Cardiac fibroblast (primary cell): Measurements from ENCODE around the gene MRPL20.
A peak's percentile ranks its signal among the peaks of the same experiment; 100 is the strongest.

Experiments
- DNase-seq, 2 donors: peaks; one replicate each; pipeline versions ENCODE4 v3.0.0 to v3.0.0-alpha.2; 2010; ENCODE audit warnings: low read depth in 2 of 2
- H3K4me3 ChIP-seq, 2 donors: replicated peaks in 1 of 2; 1 replicate in 1 of 2; 2 replicates in 1 of 2; pipeline ENCODE4 v1.5.1; 2011; ENCODE audit warnings: low read depth in 2 of 2, low read length in 2 of 2, mild to moderate bottlenecking in 2 of 2, moderate library complexity in 1 of 2
- TF ChIP-seq, protein P1 (sequence below): IDR thresholded peaks from one replicate; pipeline ENCODE4 v1.5.1; 2011; ENCODE audit warnings: low read depth, mild to moderate bottlenecking, low read length, inconsistent platforms

MRPL20 gene

DNA sequence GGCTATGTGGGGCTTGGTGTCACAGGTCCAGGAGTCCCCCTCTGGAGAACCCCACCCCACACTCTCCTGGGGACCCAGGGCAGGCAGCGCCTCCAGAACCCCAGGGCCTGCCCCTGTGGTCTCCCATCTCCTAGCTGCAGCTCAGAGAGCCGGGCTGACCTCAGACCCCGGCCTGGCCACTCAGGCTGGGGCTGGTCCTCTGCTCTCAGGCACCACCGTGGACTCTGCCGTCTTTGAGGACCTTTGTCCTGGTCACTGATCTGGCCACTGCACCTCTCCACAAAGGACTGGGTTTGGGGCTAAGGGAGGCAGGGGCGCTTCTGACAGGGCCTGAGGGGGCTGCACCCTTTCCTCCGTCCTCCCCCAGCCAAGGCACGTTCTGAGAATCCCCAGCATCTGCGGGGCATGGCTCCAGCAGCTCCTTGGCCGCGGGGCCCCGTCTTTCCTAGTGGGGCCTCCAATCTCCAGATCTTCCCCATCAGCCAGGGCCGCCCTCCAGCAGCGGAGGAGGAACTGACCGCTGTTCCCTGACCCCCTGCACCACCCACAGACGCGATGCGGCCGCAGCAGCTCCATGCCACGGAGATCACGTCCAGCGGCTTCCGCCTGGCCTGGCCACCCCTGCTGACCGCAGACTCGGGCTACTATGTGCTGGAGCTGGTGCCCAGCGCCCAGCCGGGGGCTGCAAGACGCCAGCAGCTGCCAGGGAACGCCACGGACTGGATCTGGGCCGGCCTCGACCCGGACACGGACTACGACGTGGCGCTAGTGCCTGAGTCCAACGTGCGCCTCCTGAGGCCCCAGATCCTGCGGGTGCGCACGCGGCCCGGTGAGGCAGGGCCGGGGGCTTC lies 31.7 kb upstream of the MRPL20 start:
- no peak for DNase-seq
- H3K4me3 ChIP-seq = no peak overlapping the region

GRCh38 chr1:1437904-1438376 lies 30.8 kb upstream of the MRPL20 start:
- H3K4me3 ChIP-seq = no peak overlapping the region
- TF ChIP-seq, protein P1, sequence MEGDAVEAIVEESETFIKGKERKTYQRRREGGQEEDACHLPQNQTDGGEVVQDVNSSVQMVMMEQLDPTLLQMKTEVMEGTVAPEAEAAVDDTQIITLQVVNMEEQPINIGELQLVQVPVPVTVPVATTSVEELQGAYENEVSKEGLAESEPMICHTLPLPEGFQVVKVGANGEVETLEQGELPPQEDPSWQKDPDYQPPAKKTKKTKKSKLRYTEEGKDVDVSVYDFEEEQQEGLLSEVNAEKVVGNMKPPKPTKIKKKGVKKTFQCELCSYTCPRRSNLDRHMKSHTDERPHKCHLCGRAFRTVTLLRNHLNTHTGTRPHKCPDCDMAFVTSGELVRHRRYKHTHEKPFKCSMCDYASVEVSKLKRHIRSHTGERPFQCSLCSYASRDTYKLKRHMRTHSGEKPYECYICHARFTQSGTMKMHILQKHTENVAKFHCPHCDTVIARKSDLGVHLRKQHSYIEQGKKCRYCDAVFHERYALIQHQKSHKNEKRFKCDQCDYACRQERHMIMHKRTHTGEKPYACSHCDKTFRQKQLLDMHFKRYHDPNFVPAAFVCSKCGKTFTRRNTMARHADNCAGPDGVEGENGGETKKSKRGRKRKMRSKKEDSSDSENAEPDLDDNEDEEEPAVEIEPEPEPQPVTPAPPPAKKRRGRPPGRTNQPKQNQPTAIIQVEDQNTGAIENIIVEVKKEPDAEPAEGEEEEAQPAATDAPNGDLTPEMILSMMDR = no peak
- DNase-seq = no peak

More for the DNA sequence above, 31.7 kb upstream of the MRPL20 start:
- TF ChIP-seq, protein P1 = no peak

DNA sequence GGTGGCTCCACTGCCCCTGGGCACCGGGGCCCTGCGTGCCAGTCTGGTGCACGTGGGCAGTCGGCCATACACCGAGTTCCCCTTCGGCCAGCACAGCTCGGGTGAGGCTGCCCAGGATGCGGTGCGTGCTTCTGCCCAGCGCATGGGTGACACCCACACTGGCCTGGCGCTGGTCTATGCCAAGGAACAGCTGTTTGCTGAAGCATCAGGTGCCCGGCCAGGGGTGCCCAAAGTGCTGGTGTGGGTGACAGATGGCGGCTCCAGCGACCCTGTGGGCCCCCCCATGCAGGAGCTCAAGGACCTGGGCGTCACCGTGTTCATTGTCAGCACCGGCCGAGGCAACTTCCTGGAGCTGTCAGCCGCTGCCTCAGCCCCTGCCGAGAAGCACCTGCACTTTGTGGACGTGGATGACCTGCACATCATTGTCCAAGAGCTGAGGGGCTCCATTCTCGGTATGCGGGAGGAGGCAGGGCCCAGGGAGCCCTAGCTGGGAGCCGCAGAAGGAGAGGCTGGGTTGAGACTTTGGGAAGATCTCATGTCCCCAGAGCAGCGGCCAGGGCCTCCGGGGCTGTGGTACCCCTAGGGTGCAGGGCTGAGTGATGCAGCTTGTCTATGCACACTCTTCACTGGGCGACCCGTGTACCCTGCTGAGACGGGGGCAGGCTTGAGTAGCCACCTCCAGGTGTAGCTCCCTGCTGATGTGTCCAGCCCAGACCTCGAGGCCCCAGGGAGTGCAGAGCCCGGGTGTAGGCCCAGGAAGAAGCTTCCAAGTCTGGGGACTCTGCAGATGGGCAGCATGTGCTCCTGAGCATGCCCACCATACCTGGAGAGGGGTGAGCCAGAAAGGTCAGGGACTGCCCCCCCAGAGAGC lies 30.2 kb upstream of the MRPL20 start:
- H3K4me3 ChIP-seq = no peak overlapping the region
- TF ChIP-seq, protein P1 = no peak
- DNase-seq = no peak

GRCh38 chr1:1436630-1437032 lies 29.5 kb upstream of the MRPL20 start:
- TF ChIP-seq, protein P1 = no peak
- DNase-seq = no peak
- peak overlapping the region in 1 of 2 donors; percentile 55 for H3K4me3 ChIP-seq

DNA sequence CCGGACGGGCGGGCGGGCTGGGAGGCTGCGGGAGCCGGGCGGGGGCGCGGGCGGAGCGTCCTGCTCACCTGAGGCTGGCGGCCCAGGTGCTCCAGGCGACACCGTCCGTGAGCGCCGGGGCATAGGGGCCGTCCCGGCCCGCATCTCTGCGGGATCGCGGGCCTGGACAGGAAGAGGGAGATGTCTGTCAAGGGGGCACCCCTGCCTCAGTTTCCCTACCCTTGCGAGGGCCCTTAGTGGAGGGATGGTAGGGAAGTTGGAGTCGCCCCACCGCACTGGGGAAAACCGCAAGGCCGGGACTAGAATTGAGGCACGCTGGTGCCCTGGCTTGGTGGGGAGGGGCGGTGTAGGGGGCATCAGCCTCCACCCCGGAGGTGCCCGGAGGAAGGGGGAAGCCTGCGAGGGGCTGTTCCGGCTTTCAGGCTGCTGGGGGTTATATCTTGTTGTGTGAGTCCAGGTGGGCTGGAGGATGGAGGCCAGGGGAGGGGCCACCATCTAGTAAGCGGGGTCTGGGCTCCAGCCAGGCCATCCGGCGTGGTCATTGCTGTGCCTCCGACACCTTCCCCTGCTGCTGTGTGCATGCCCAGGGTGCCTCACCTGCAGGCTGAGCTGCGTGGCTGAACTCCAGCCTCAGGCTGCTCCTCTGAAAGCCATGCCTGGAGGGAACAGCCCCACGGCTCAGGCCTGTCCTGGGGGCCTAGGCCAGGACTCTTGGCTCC lies 29.0 kb upstream of the MRPL20 start:
- H3K4me3 ChIP-seq = peak overlapping the region; percentile 49 to 55
- TF ChIP-seq, protein P1 = no peak
- DNase-seq = no peak
